ENCODE data around the gene SCAPER. TPM values are rescaled to one million over a fixed set of nuclear protein-coding genes. Genes with fewer than 3 reads are reported as not detected.

Gene SCAPER
- total RNA-seq, 1 experiment from 2014 or later, result 7.4 TPM

- no peaks in the 10 kb centered on the region for H3K79me1 ChIP-seq (ENCODE audit: insufficient read depth, low read depth, low read length, poor library complexity, severe bottlenecking)
- no peak overlapping the region for H3K14ac ChIP-seq (ENCODE audit: insufficient read depth, low read length)
- no peak overlapping the region for H3T11ph ChIP-seq (ENCODE audit: low read length)
- H3K18ac ChIP-seq (ENCODE audit: insufficient read length, low read depth, low read length), result no peak overlapping the region
- no peak overlapping the region for H2BK15ac ChIP-seq (ENCODE audit: low read depth, low read length)
- no peaks in the 10 kb centered on the region for H3K9me3 ChIP-seq (ENCODE audit: control insufficient read depth, low read depth, low read length)
- Mint-ChIP-seq H3K9me3 (no peaks in the 10 kb centered on the region; a peak in 1 of 5 replicates), H3K36me3 (ENCODE audit: insufficient read depth in 1 of 3, low read depth in 3 of 3) (no peaks in the 10 kb centered on the region; a peak in 1 of 7 replicates), H3K27me3 (ENCODE audit: low read depth) (no peaks in the 10 kb centered on the region; the same call in none of the 2 replicates), H3K4me1 (peaks cover 5 to 10% of the 10 kb centered on the region in 2 experiments), H3K4me3 (no peak overlapping the region), H3K27ac (no peak overlapping the region)
- no peak overlapping the region for H3K9ac ChIP-seq (ENCODE audit: extremely low read depth, insufficient read length, low read length)
- no peaks in the 10 kb centered on the region for H3K4me1 ChIP-seq (ENCODE audit: insufficient read depth, low read length)
- TF ChIP-seq CTCF (conservative IDR thresholded peaks at IDR 0.05), result no peak
- no peak overlapping the region for H4K91ac ChIP-seq (ENCODE audit: insufficient read length, low read depth, low read length)
- H3K4ac ChIP-seq (ENCODE audit: low read depth, low read length), result no peak overlapping the region
- no peak overlapping the region for H3K27ac ChIP-seq (ENCODE audit: insufficient read length, low read depth, low read length)
- no peak overlapping the region for H2BK120ac ChIP-seq (ENCODE audit: low read depth, low read length, poor library complexity, severe bottlenecking)
- H3K23me2 ChIP-seq (ENCODE audit: insufficient read length, low read depth, low read length, poor library complexity, severe bottlenecking), result no peaks in the 10 kb centered on the region
- no peaks in the 10 kb centered on the region for H4K20me1 ChIP-seq (ENCODE audit: control insufficient read depth, insufficient read depth, insufficient read length)
- H2AFZ ChIP-seq (ENCODE audit: low read length), result no peak overlapping the region
- no peak overlapping the region for H3K4me2 ChIP-seq (ENCODE audit: insufficient read depth, insufficient read length, low read length)
- no peak overlapping the region for H2BK12ac ChIP-seq (ENCODE audit: insufficient read length, low read depth, low read length)
- no CpG with 5 or more reads among the region's 1 CpG for WGBS (ENCODE audit: extremely low coverage, insufficient read length, low lambda C conversion rate)
- H4K8ac ChIP-seq (replicated peaks; ENCODE audit: insufficient read length, low read depth, low read length), result no peak overlapping the region
- H3K23ac ChIP-seq (ENCODE audit: insufficient read length, low read depth, low read length), result no peak overlapping the region
- H2BK20ac ChIP-seq (ENCODE audit: low read depth, low read length, poor library complexity, severe bottlenecking), result no peak overlapping the region
- DNase-seq, result no peak
- H2AK5ac ChIP-seq (ENCODE audit: insufficient read length, low read length), result no peak overlapping the region
- H2BK5ac ChIP-seq (ENCODE audit: insufficient read length, low read length), result no peak overlapping the region
- H4K5ac ChIP-seq (ENCODE audit: insufficient read length, low read depth, low read length), result no peak overlapping the region
- no peaks in the 10 kb centered on the region for H3K27me3 ChIP-seq (ENCODE audit: insufficient read depth, low read length)
- H3K56ac ChIP-seq (ENCODE audit: insufficient read length, low read depth, low read length), result no peak overlapping the region
- H3K79me2 ChIP-seq (ENCODE audit: insufficient read depth, low read length), result no peaks in the 10 kb centered on the region
Observed at GRCh38 chr15:76555247-76555646, 349.9 kb downstream of the SCAPER start.

Measured in H9 (cell line).